NCI-H187 (cell line): ENCODE measurements around the gene NXPE3.

ENCODE experiments used
- DNase-seq, 2 experiments: peaks; one replicate each; lab custom pipeline; 2025; lab: John Stamatoyannopoulos, UW

NXPE3 gene

GRCh38 chr3:101803173-101803782 is 24.3 kb downstream of the NXPE3 start:
- peak in 1 of 2 experiments; percentile 7 for DNase-seq

GRCh38 chr3:101803939-101804338 is 24.9 kb downstream of the NXPE3 start:
- no peak for DNase-seq

GRCh38 chr3:101806491-101806890 is 27.5 kb downstream of the NXPE3 start:
- no peak for DNase-seq

- no peak for DNase-seq
These were observed 28.9 kb downstream of the NXPE3 start for GRCh38 chr3:101807888-101808287.

- no peak for DNase-seq
These were observed 30.4 kb downstream of the NXPE3 start for GRCh38 chr3:101809178-101810021.

- no peak for DNase-seq
These were observed 31.0 kb downstream of the NXPE3 start for GRCh38 chr3:101810022-101810418.

- DNase-seq, result no peak
These were observed 32.9 kb downstream of the NXPE3 start for GRCh38 chr3:101811875-101812274.

GRCh38 chr3:101812895-101813294 is 33.9 kb downstream of the NXPE3 start:
- no peak for DNase-seq

GRCh38 chr3:101813817-101814440 is 34.9 kb downstream of the NXPE3 start:
- no peak for DNase-seq

GRCh38 chr3:101814835-101815234 is 35.8 kb downstream of the NXPE3 start:
- DNase-seq, result no peak

GRCh38 chr3:101816215-101817149 is 37.5 kb downstream of the NXPE3 start:
- DNase-seq, result no peak

GRCh38 chr3:101817992-101818391 is 39.0 kb downstream of the NXPE3 start:
- no peak for DNase-seq

GRCh38 chr3:101819649-101820206 is 40.7 kb downstream of the NXPE3 start:
- DNase-seq, result no peak

- no peak for DNase-seq
These were observed 42.5 kb downstream of the NXPE3 start for GRCh38 chr3:101821503-101821902.

GRCh38 chr3:101823525-101823924 is 44.5 kb downstream of the NXPE3 start:
- no peak for DNase-seq

GRCh38 chr3:101824702-101825101 is 45.7 kb downstream of the NXPE3 start:
- no peak for DNase-seq

GRCh38 chr3:101825904-101826445 is 47.0 kb downstream of the NXPE3 start:
- DNase-seq, result no peak

GRCh38 chr3:101827211-101828174 is 48.5 kb downstream of the NXPE3 start:
- DNase-seq, result peak; percentile 5 to 12

- DNase-seq, result peak in 1 of 2 experiments; percentile 2
These were observed 49.3 kb downstream of the NXPE3 start for GRCh38 chr3:101828276-101828675.
